ENCODE results near the gene TES.

Gene TES

DNA sequence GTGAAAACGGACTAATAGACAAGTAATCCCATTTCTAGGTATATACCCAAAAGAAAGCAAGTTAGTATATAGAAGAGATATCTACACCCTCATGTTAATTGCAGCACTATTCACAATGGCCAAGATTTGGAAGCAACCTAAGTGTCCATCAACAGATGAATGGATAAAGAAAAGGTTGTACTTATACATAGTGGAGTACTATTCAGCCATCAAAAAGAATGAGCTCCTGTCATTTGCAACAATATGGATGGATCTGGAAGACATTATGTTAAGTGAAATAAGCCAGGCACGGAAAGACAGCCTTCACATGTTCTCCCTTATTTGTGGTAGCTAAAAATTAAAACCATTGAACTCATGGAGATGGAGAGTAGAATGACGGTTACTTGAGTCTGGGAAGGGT is 88.2 kb downstream of the TES start:
- Histone ChIP-seq H3K4me3 (ENCODE audit: low read depth, low read length) (no peak overlapping the region), H3K9me3 (ENCODE audit: control insufficient read depth, insufficient read depth, low read length) (no peaks in the 10 kb centered on the region), H3K4me1 (ENCODE audit: control insufficient read depth, insufficient read depth, low read length) (no peaks in the 10 kb centered on the region), H3K9ac (ENCODE audit: low read depth, low read length) (no peak overlapping the region), H3K27me3 (ENCODE audit: control insufficient read depth, insufficient read depth, low read length) (no peaks in the 10 kb centered on the region), H3K36me3 (ENCODE audit: control insufficient read depth, insufficient read depth, low read length) (no peaks in the 10 kb centered on the region)

GRCh38 chr7:116305485-116306408 is 95.4 kb downstream of the TES start:
- no peak overlapping the region for H3K4me3 ChIP-seq (ENCODE audit: low read depth, low read length)
- no peaks in the 10 kb centered on the region for H3K27me3 ChIP-seq (ENCODE audit: control insufficient read depth, insufficient read depth, low read length)
- no peaks in the 10 kb centered on the region for H3K4me1 ChIP-seq (ENCODE audit: control insufficient read depth, insufficient read depth, low read length)
- H3K36me3 ChIP-seq (ENCODE audit: control insufficient read depth, insufficient read depth, low read length), result no peaks in the 10 kb centered on the region
- no peaks in the 10 kb centered on the region for H3K9me3 ChIP-seq (ENCODE audit: control insufficient read depth, insufficient read depth, low read length)
- H3K9ac ChIP-seq (ENCODE audit: low read depth, low read length), result no peak overlapping the region

- Histone ChIP-seq H3K36me3 (ENCODE audit: control insufficient read depth, insufficient read depth, low read length) (no peaks in the 10 kb centered on the region), H3K4me3 (ENCODE audit: low read depth, low read length) (no peak overlapping the region), H3K4me1 (ENCODE audit: control insufficient read depth, insufficient read depth, low read length) (no peaks in the 10 kb centered on the region), H3K27me3 (ENCODE audit: control insufficient read depth, insufficient read depth, low read length) (no peaks in the 10 kb centered on the region), H3K9ac (ENCODE audit: low read depth, low read length) (no peak overlapping the region), H3K9me3 (ENCODE audit: control insufficient read depth, insufficient read depth, low read length) (no peaks in the 10 kb centered on the region)
These were observed 96.2 kb downstream of the TES start for GRCh38 chr7:116306409-116307048.

GRCh38 chr7:116307253-116307652 is 96.9 kb downstream of the TES start:
- Histone ChIP-seq H3K4me1 (ENCODE audit: control insufficient read depth, insufficient read depth, low read length) (no peaks in the 10 kb centered on the region), H3K9me3 (ENCODE audit: control insufficient read depth, insufficient read depth, low read length) (no peaks in the 10 kb centered on the region), H3K36me3 (ENCODE audit: control insufficient read depth, insufficient read depth, low read length) (no peaks in the 10 kb centered on the region), H3K27me3 (ENCODE audit: control insufficient read depth, insufficient read depth, low read length) (no peaks in the 10 kb centered on the region), H3K9ac (ENCODE audit: low read depth, low read length) (no peak overlapping the region), H3K4me3 (ENCODE audit: low read depth, low read length) (no peak overlapping the region)

Measured in iPS-15b (cell line).